Measurements from ENCODE around the gene BCL11B. TPM values are rescaled to one million over a fixed set of nuclear protein-coding genes. Genes with fewer than 3 reads are reported as not detected.

The BCL11B gene
- total RNA-seq, 1 donor from 2014 or later: 1.3 TPM

GRCh38 chr14:99225436-99226203, 46.4 kb downstream of the BCL11B start:
- Histone ChIP-seq H4K20me1 (ENCODE audit: low read depth) (no peaks in the 10 kb centered on the region), H3F3A (ENCODE audit: low read depth) (no peaks in the 10 kb centered on the region), H3K9me3 (ENCODE audit: low read depth) (no peaks in the 10 kb centered on the region), H3K4me1 (peaks cover 8% of the 10 kb centered on the region), H3K27me3 (no peaks in the 10 kb centered on the region), H3K9ac (no peak overlapping the region), H3K36me3 (no peaks in the 10 kb centered on the region), H2AFZ (replicated peaks) (no peak overlapping the region), H3K79me2 (ENCODE audit: low read depth) (no peaks in the 10 kb centered on the region), H3K4me3 (no peak overlapping the region), H3K27ac (no peak overlapping the region), H3K4me2 (no peak overlapping the region)
- Mint-ChIP-seq H3K27me3 (ENCODE audit: insufficient read depth, low read depth) (peaks cover 11% of the 10 kb centered on the region), H3K36me3 (peaks cover 3% of the 10 kb centered on the region), H3K9me3 (no peaks in the 10 kb centered on the region), H3K4me1 (peaks cover 36% of the 10 kb centered on the region), H3K27ac (no peak overlapping the region), H3K4me3 (no peak overlapping the region)
- no peak for DNase-seq (ENCODE audit: low spot score)
- TF ChIP-seq, protein P1, sequence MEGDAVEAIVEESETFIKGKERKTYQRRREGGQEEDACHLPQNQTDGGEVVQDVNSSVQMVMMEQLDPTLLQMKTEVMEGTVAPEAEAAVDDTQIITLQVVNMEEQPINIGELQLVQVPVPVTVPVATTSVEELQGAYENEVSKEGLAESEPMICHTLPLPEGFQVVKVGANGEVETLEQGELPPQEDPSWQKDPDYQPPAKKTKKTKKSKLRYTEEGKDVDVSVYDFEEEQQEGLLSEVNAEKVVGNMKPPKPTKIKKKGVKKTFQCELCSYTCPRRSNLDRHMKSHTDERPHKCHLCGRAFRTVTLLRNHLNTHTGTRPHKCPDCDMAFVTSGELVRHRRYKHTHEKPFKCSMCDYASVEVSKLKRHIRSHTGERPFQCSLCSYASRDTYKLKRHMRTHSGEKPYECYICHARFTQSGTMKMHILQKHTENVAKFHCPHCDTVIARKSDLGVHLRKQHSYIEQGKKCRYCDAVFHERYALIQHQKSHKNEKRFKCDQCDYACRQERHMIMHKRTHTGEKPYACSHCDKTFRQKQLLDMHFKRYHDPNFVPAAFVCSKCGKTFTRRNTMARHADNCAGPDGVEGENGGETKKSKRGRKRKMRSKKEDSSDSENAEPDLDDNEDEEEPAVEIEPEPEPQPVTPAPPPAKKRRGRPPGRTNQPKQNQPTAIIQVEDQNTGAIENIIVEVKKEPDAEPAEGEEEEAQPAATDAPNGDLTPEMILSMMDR (IDR thresholded peaks at IDR 0.05): no peak
- TF ChIP-seq EZH2phosphoT487 (IDR thresholded peaks at IDR 0.05) (no peak), EZH2 (IDR thresholded peaks at IDR 0.05) (no peak)

GRCh38 chr14:99224948-99225347, 47.0 kb downstream of the BCL11B start:
- no peak overlapping the region for H3K27ac Mint-ChIP-seq
- peaks cover 11% of the 10 kb centered on the region for H3K27me3 Mint-ChIP-seq (ENCODE audit: insufficient read depth, low read depth)

GRCh38 chr14:99224116-99224910, 47.7 kb downstream of the BCL11B start:
- H3K36me3 Mint-ChIP-seq: peaks cover 3% of the 10 kb centered on the region
- H3K27me3 Mint-ChIP-seq (ENCODE audit: insufficient read depth, low read depth): peaks cover 11% of the 10 kb centered on the region
- no peak overlapping the region for H3K4me3 ChIP-seq
- H3K4me1 ChIP-seq: peaks cover 5% of the 10 kb centered on the region
- peaks cover 24% of the 10 kb centered on the region for H3K4me1 Mint-ChIP-seq
- no peak overlapping the region for H3K4me2 ChIP-seq
- no peak for DNase-seq (ENCODE audit: low spot score)
- no peak overlapping the region for H2AFZ ChIP-seq (replicated peaks)
- H3K9me3 ChIP-seq (ENCODE audit: low read depth): no peaks in the 10 kb centered on the region
- no peak overlapping the region for H3K27ac ChIP-seq
- no peak overlapping the region for H3K4me3 Mint-ChIP-seq
- H3K9me3 Mint-ChIP-seq: no peaks in the 10 kb centered on the region
- TF ChIP-seq EZH2 (IDR thresholded peaks at IDR 0.05) (no peak), EZH2phosphoT487 (IDR thresholded peaks at IDR 0.05) (no peak)
- TF ChIP-seq, protein P1 (IDR thresholded peaks at IDR 0.05): peak; percentile 32
- H3K79me2 ChIP-seq (ENCODE audit: low read depth): no peaks in the 10 kb centered on the region
- H3K27ac Mint-ChIP-seq: no peak overlapping the region
- no peaks in the 10 kb centered on the region for H3K27me3 ChIP-seq
- H3K36me3 ChIP-seq: no peaks in the 10 kb centered on the region
- no peaks in the 10 kb centered on the region for H3F3A ChIP-seq (ENCODE audit: low read depth)
- no peaks in the 10 kb centered on the region for H4K20me1 ChIP-seq (ENCODE audit: low read depth)
- no peak overlapping the region for H3K9ac ChIP-seq

More at GRCh38 chr14:99224948-99225347, 47.0 kb downstream of the BCL11B start:
- no peak overlapping the region for H2AFZ ChIP-seq (replicated peaks)
- no peak overlapping the region for H3K27ac ChIP-seq
- peaks cover 3% of the 10 kb centered on the region for H3K36me3 Mint-ChIP-seq
- no peaks in the 10 kb centered on the region for H3K9me3 Mint-ChIP-seq
- H3K27me3 ChIP-seq: no peaks in the 10 kb centered on the region
- no peaks in the 10 kb centered on the region for H3K9me3 ChIP-seq (ENCODE audit: low read depth)
- H3K4me1 ChIP-seq: peaks cover 5% of the 10 kb centered on the region
- DNase-seq (ENCODE audit: low spot score): no peak
- H3K4me3 Mint-ChIP-seq: no peak overlapping the region
- H3F3A ChIP-seq (ENCODE audit: low read depth): no peaks in the 10 kb centered on the region
- TF ChIP-seq EZH2phosphoT487 (IDR thresholded peaks at IDR 0.05): no peak
- no peak for TF ChIP-seq EZH2 (IDR thresholded peaks at IDR 0.05)
- TF ChIP-seq, protein P1 (IDR thresholded peaks at IDR 0.05): no peak
- H3K79me2 ChIP-seq (ENCODE audit: low read depth): no peaks in the 10 kb centered on the region
- no peak overlapping the region for H3K9ac ChIP-seq
- no peak overlapping the region for H3K4me2 ChIP-seq
- no peaks in the 10 kb centered on the region for H3K36me3 ChIP-seq
- no peaks in the 10 kb centered on the region for H4K20me1 ChIP-seq (ENCODE audit: low read depth)
- H3K4me1 Mint-ChIP-seq: peaks cover 30% of the 10 kb centered on the region
- H3K4me3 ChIP-seq: no peak overlapping the region

Measured in neural progenitor cell (in vitro differentiated cells).